ENCODE results near the gene SLC9A9.

- TF ChIP-seq, protein P1, sequence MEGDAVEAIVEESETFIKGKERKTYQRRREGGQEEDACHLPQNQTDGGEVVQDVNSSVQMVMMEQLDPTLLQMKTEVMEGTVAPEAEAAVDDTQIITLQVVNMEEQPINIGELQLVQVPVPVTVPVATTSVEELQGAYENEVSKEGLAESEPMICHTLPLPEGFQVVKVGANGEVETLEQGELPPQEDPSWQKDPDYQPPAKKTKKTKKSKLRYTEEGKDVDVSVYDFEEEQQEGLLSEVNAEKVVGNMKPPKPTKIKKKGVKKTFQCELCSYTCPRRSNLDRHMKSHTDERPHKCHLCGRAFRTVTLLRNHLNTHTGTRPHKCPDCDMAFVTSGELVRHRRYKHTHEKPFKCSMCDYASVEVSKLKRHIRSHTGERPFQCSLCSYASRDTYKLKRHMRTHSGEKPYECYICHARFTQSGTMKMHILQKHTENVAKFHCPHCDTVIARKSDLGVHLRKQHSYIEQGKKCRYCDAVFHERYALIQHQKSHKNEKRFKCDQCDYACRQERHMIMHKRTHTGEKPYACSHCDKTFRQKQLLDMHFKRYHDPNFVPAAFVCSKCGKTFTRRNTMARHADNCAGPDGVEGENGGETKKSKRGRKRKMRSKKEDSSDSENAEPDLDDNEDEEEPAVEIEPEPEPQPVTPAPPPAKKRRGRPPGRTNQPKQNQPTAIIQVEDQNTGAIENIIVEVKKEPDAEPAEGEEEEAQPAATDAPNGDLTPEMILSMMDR (IDR thresholded peaks at IDR 0.05): no peak
- TF ChIP-seq POLR2A (IDR thresholded peaks at IDR 0.05): no peak
These were observed 438.0 kb downstream of the SLC9A9 start for GRCh38 chr3:143410259-143410658.
